Measurements from ENCODE around the gene C5orf58. TPM values are rescaled to one million over a fixed set of nuclear protein-coding genes. Genes with fewer than 3 reads are reported as not detected.

The C5orf58 gene
- total and polyA plus RNA-seq, 10 of the 15 experiments (the other 5 are each of a cell fraction or from before 2014, with no cell fraction given) = 0.13 to 0.27 (median 0.26) TPM; not detected in 7

DNA sequence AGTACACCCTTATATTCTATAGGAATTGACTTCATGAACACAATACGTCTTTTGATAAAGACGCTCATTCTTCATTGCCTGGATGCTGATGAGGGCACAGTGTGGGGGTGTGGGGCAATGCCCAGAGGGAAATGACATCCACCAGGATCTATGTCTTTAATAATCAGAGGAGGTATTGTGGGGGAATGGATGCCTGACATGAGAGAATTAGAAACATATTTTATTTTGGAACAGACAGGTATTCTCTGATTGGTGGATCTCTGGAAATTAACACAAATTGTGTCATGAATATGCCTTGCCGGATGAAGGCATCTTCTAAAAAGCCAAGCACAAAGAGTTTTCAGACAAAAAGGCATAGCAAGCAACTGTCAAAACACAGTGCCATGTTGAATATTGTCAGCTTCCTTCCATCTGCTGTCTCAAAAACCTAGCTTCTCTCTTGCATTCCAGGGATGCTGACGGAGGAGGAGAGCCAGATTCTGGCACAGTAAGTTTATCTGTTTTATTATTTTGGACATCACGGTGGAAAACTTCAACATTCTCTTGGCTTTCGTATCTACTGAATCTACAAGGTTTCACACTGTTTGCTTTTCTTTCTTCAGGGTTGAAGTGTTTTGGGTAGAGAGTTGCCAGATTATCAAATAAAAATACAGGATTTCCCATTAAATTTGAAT, 3.9 kb upstream of the C5orf58 start (continued):
- TF ChIP-seq SREBF1 (IDR thresholded peaks at IDR 0.05; ENCODE audit: low read length) = no peak
- TF ChIP-seq ATF7 (IDR thresholded peaks at IDR 0.05; ENCODE audit: low read depth) = no peak
- TF ChIP-seq ZNF24 (IDR thresholded peaks at IDR 0.05) = no peak

DNA sequence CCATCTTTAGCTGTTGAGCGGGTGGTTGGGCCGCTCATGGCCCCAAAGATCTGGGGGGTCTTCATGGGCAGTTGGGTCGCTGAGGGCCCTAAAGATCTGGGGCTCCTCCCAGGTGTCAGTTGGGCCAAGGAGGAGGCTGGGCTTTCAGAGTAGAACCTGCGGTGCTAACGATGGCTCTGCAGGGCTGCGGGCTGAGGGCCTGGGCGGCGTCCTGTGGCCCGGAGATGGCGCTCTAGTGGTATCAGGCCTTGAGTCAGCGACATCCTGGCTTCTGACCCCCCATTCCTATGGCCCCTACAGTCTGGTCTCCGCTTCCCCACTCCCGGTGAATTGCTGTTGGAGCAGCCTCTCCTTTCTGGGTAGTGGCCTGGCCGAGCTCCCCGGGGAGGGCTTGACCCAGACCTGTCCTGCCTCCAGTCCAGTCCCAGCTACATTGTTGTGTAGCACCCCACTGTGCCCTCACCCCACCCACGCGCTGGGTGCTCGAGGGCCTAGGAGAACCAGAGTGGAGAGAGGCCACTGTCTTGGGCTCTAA, 640 bp downstream of the C5orf58 start:
- H4K20me1 ChIP-seq (ENCODE audit: control insufficient read depth, insufficient read depth) = no peaks in the 10 kb centered on the region
- no peaks in the 10 kb centered on the region for H3K9me3 ChIP-seq (replicated peaks; ENCODE audit: control insufficient read depth, insufficient read depth, low read length)
- H3K79me2 ChIP-seq (ENCODE audit: control insufficient read depth, insufficient read depth, low read length) = no peaks in the 10 kb centered on the region
- CTCF ChIA-PET = interaction anchor here (0.6 to 1.0 kb wide), 2 partner anchors 8 to 9 kb away, joined by 3 read pairs; no protein-coding TSS in a partner anchor
- no peak overlapping the region for H3K27ac ChIP-seq (ENCODE audit: control insufficient read depth, insufficient read depth)
- ATAC-seq = no peak
- FAIRE-seq = no peak
- TF ChIP-seq CBFB (IDR thresholded peaks at IDR 0.05; ENCODE audit: low read depth) (no peak), EP300 (IDR thresholded peaks at IDR 0.05; ENCODE audit: borderline replicate concordance in 1 of 2, control insufficient read depth in 1 of 2, low read depth in 2 of 2, low read length in 2 of 2) (no peak), TAF1 (IDR thresholded peaks at IDR 0.05; ENCODE audit: borderline replicate concordance, low read depth, low read length) (no peak)
- no peaks in the 10 kb centered on the region for H3K36me3 ChIP-seq (ENCODE audit: control insufficient read depth in 2 of 2, insufficient read depth in 2 of 2, low read length in 1 of 2)
- POLR2A ChIA-PET = no interaction called here
- RAD21 ChIA-PET (ENCODE audit: unreplicated experiment) = no interaction called here
- SMC1A ChIA-PET (ENCODE audit: uncharacterized antibody, unreplicated experiment) = interaction anchor here (1.2 kb wide), 1 partner anchor 188 kb away, joined by 3 read pairs; no protein-coding TSS in a partner anchor
- in situ Hi-C loops (cut with MboI) (no loop called here), intact Hi-C loops (cut with micrococcal nuclease; ENCODE audit: unreplicated experiment) (no loop called here)
- H2AFZ ChIP-seq (ENCODE audit: control insufficient read depth, low read depth, low read length) = no peak overlapping the region
- H3K4me3 ChIP-seq = no peak overlapping the region
- no peaks in the 10 kb centered on the region for H3K27me3 ChIP-seq (replicated peaks in 1 of 2; ENCODE audit: control insufficient read depth in 2 of 2, insufficient read depth in 2 of 2, low read length in 1 of 2)
- WGBS (ENCODE audit: insufficient coverage, insufficient replicate concordance, low lambda C conversion rate, missing lambda C conversion rate) = 75% methylated on average over 18 of the region's 18 CpGs
- H3K9ac ChIP-seq (ENCODE audit: control insufficient read depth, insufficient read depth, low read length) = no peak overlapping the region
- DNase-seq (ENCODE audit: low read depth, low spot score) = no peak
- BruUV-seq (replicated peaks) = no TSS peak
- H3K4me1 ChIP-seq (ENCODE audit: control insufficient read depth, insufficient read depth, low read length) = no peaks in the 10 kb centered on the region
- no peak overlapping the region for H3K4me2 ChIP-seq (ENCODE audit: control insufficient read depth, insufficient read depth)

Measured in GM12878 (cell line).